Measurements from ENCODE around the gene TM6SF1.
A peak's percentile ranks its signal among the peaks of the same experiment; 100 is the strongest.
"Not testable (repeated sequence)": the region's sequence is repeated elsewhere in the genome, so short reads cannot be mapped to it uniquely, and the experiment has no call there.

TM6SF1 gene

DNA sequence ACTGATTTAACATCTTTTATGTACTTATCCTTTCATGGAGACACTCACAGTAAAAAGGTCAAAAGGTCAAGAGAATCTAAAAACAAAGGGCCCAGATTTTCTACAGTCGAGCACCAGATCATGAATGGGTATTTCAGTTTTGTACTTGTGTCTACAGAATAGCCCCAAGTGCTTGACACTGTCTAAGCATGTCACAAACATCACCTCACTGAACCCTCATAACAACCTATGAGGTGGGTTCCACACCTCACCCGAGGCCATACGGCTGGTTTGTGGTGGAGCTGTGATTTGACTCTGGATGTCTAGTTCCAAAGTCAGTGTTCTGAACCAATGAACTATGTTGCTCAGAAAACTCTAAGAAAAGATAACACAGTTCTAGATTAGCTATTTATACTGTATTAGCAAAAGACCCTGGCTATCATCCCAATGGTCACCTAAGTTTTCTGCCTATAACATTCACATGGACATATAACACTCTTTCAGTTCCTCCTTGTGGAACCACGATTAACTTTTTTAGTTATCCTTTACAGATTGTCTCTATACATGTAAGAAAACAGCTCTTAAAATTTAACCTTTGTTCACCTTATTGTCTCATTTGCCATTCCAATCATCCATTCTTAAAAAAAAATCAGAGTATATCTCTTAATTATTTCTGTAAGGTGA, 25.5 kb downstream of the TM6SF1 start:
- Histone ChIP-seq H2AK5ac (ENCODE audit: low read length) (no peak overlapping the region), H3K36me3 (ENCODE audit: control insufficient read depth, insufficient read depth, low read length) (no peaks in the 10 kb centered on the region), H3K4me2 (ENCODE audit: low read length) (no peak overlapping the region), H2BK5ac (ENCODE audit: low read length) (no peak overlapping the region), H3K27ac (ENCODE audit: low read depth, low read length) (no peak overlapping the region), H3K4ac (ENCODE audit: low read depth, low read length) (no peak overlapping the region), H3K4me3 (ENCODE audit: low read length) (no peak overlapping the region), H3K4me1 (ENCODE audit: control insufficient read depth, low read depth, low read length) (no peaks in the 10 kb centered on the region), H3K79me1 (ENCODE audit: low read length) (no peaks in the 10 kb centered on the region), H2BK15ac (replicated peaks; ENCODE audit: low read depth) (no peak overlapping the region), H3K9ac (ENCODE audit: low read length) (no peak overlapping the region), H3K79me2 (ENCODE audit: control insufficient read depth, insufficient read depth, low read length) (no peaks in the 10 kb centered on the region), H3K27me3 (ENCODE audit: insufficient read depth, low read length, poor library complexity) (no peaks in the 10 kb centered on the region), H3K23ac (ENCODE audit: low read length) (no peak overlapping the region), H4K8ac (ENCODE audit: low read depth, low read length) (no peak overlapping the region), H2BK120ac (ENCODE audit: low read depth, low read length) (no peak overlapping the region), H3K18ac (ENCODE audit: low read length) (no peak overlapping the region), H3K56ac (ENCODE audit: low read length) (no peak overlapping the region), H4K5ac (ENCODE audit: low read length) (no peak overlapping the region)
- no CpG with 5 or more reads among the region's 4 CpGs for WGBS (ENCODE audit: extremely low coverage, insufficient coverage, low lambda C conversion rate)
- DNase-seq: no peak

DNA sequence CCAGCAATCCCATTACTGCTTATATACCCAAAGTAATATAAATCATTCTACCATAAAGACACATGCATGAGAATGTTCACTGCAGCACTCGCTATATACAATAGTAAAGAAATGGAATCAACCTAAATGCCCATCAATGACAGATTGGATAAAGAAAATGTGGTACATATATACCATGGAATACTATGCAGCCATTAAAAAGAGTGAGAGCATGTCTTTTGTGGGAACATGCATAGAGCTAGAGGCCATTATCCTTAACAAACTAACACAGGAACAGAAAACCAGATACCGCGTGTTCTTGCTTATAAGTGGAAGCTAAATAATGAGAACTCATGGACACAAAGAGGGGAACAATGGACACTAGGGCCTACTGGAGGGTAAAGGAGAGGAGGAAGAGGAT, 34.7 kb downstream of the TM6SF1 start:
- not testable (repeated sequence) for H2BK5ac ChIP-seq (ENCODE audit: low read length); H4K8ac ChIP-seq (ENCODE audit: low read depth, low read length); H3K36me3 ChIP-seq (ENCODE audit: control insufficient read depth, insufficient read depth, low read length); H3K27me3 ChIP-seq (ENCODE audit: insufficient read depth, low read length, poor library complexity); H3K79me2 ChIP-seq (ENCODE audit: control insufficient read depth, insufficient read depth, low read length); H3K23ac ChIP-seq (ENCODE audit: low read length); H3K4me2 ChIP-seq (ENCODE audit: low read length); H2AK5ac ChIP-seq (ENCODE audit: low read length); H3K79me1 ChIP-seq (ENCODE audit: low read length); H3K56ac ChIP-seq (ENCODE audit: low read length); H3K4ac ChIP-seq (ENCODE audit: low read depth, low read length); DNase-seq; H4K5ac ChIP-seq (ENCODE audit: low read length); H3K27ac ChIP-seq (ENCODE audit: low read depth, low read length); H3K4me1 ChIP-seq (ENCODE audit: control insufficient read depth, low read depth, low read length); H3K18ac ChIP-seq (ENCODE audit: low read length); H3K9ac ChIP-seq (ENCODE audit: low read length); H3K4me3 ChIP-seq (ENCODE audit: low read length); H2BK15ac ChIP-seq (replicated peaks; ENCODE audit: low read depth); H2BK120ac ChIP-seq (ENCODE audit: low read depth, low read length)
- no CpG with 5 or more reads among the region's 3 CpGs for WGBS (ENCODE audit: extremely low coverage, insufficient coverage, low lambda C conversion rate)

DNA sequence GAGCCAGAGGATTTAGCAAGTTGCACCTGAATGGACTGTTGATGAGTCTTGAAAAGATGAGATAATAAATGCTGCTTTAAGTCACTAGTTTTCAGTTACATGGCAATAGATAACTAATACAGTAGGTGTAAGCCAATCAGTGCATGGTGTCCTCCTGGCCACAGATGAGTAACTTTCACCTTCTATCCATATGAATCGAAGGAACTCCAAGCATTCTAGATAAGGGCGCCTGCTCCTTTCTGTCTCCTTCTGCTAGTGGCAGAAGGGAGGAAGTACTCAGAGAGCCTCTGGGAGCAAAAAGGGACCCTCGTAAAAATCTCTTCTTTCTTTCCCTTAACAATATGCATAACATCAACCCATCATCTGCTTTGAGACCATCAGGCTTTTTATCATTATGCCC, 37.3 kb downstream of the TM6SF1 start:
- no peak overlapping the region for H3K4me3 ChIP-seq (ENCODE audit: low read length)
- no peak overlapping the region for H4K8ac ChIP-seq (ENCODE audit: low read depth, low read length)
- no peaks in the 10 kb centered on the region for H3K79me1 ChIP-seq (ENCODE audit: low read length)
- no peak overlapping the region for H2AK5ac ChIP-seq (ENCODE audit: low read length)
- H3K4me2 ChIP-seq (ENCODE audit: low read length): no peak overlapping the region
- no peaks in the 10 kb centered on the region for H3K27me3 ChIP-seq (ENCODE audit: insufficient read depth, low read length, poor library complexity)
- H3K79me2 ChIP-seq (ENCODE audit: control insufficient read depth, insufficient read depth, low read length): no peaks in the 10 kb centered on the region
- no peak overlapping the region for H3K9ac ChIP-seq (ENCODE audit: low read length)
- no CpG with 5 or more reads among the region's 3 CpGs for WGBS (ENCODE audit: extremely low coverage, insufficient coverage, low lambda C conversion rate)
- no peak overlapping the region for H2BK15ac ChIP-seq (replicated peaks; ENCODE audit: low read depth)
- H3K56ac ChIP-seq (ENCODE audit: low read length): no peak overlapping the region
- H4K5ac ChIP-seq (ENCODE audit: low read length): no peak overlapping the region
- H3K4ac ChIP-seq (ENCODE audit: low read depth, low read length): no peak overlapping the region
- no peak overlapping the region for H3K18ac ChIP-seq (ENCODE audit: low read length)
- H3K27ac ChIP-seq (ENCODE audit: low read depth, low read length): no peak overlapping the region
- H2BK120ac ChIP-seq (ENCODE audit: low read depth, low read length): no peak overlapping the region
- no peaks in the 10 kb centered on the region for H3K36me3 ChIP-seq (ENCODE audit: control insufficient read depth, insufficient read depth, low read length)
- H2BK5ac ChIP-seq (ENCODE audit: low read length): no peak overlapping the region
- peak; percentile 72 for DNase-seq
- no peak overlapping the region for H3K23ac ChIP-seq (ENCODE audit: low read length)
- no peaks in the 10 kb centered on the region for H3K4me1 ChIP-seq (ENCODE audit: control insufficient read depth, low read depth, low read length)

DNA sequence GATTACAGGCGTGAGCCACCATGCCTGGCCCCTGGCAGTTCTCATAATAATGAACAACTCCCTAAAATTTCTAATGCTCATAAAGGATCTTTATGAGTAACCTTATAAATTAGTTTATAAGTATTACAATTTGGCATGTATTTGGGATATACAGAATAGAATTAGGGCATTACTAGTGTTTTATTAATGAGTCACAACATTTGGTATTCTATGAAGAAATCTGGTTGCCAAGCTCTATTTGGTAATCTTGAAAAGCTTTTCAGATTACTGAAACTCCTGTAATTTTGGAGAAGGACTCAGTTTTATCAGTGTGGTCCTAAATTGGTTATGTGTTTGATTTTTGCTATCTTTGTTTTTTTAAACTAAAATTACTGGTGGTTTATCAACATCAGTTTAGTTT, 45.8 kb downstream of the TM6SF1 start:
- no peak overlapping the region for H3K4me2 ChIP-seq (ENCODE audit: low read length)
- H2AK5ac ChIP-seq (ENCODE audit: low read length): no peak overlapping the region
- H3K79me2 ChIP-seq (ENCODE audit: control insufficient read depth, insufficient read depth, low read length): no peaks in the 10 kb centered on the region
- no peak overlapping the region for H2BK15ac ChIP-seq (replicated peaks; ENCODE audit: low read depth)
- H3K4ac ChIP-seq (ENCODE audit: low read depth, low read length): no peak overlapping the region
- WGBS (ENCODE audit: extremely low coverage, insufficient coverage, low lambda C conversion rate): no CpG with 5 or more reads among the region's 1 CpG
- H3K56ac ChIP-seq (ENCODE audit: low read length): no peak overlapping the region
- H3K36me3 ChIP-seq (ENCODE audit: control insufficient read depth, insufficient read depth, low read length): peaks cover 1% of the 10 kb centered on the region
- H4K8ac ChIP-seq (ENCODE audit: low read depth, low read length): no peak overlapping the region
- H3K4me1 ChIP-seq (ENCODE audit: control insufficient read depth, low read depth, low read length): no peaks in the 10 kb centered on the region
- no peak overlapping the region for H3K23ac ChIP-seq (ENCODE audit: low read length)
- H3K9ac ChIP-seq (ENCODE audit: low read length): no peak overlapping the region
- H3K79me1 ChIP-seq (ENCODE audit: low read length): no peaks in the 10 kb centered on the region
- H3K18ac ChIP-seq (ENCODE audit: low read length): no peak overlapping the region
- no peak overlapping the region for H2BK5ac ChIP-seq (ENCODE audit: low read length)
- DNase-seq: no peak
- no peak overlapping the region for H2BK120ac ChIP-seq (ENCODE audit: low read depth, low read length)
- no peak overlapping the region for H3K4me3 ChIP-seq (ENCODE audit: low read length)
- H3K27me3 ChIP-seq (ENCODE audit: insufficient read depth, low read length, poor library complexity): no peaks in the 10 kb centered on the region
- no peak overlapping the region for H4K5ac ChIP-seq (ENCODE audit: low read length)
- H3K27ac ChIP-seq (ENCODE audit: low read depth, low read length): no peak overlapping the region

DNA sequence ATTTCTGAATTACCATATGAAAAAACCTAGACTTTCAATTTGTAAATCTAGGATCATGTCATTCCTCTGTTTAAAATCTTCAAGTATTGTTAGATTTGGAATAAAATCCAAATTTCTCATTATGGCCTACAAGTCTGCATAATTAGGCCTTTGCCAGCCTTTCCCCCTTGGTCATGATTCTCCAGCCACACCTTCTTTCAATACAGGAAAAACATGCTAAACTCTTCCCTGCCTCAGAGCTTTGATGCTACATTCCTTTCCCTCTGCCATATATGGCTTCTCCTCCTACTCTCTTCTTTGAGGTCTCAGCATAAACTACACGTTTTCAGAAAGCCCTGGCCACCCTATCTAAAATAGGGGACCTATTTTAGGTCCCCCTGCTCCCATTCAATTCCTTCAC, 48.5 kb downstream of the TM6SF1 start:
- Histone ChIP-seq H3K79me2 (ENCODE audit: control insufficient read depth, insufficient read depth, low read length) (no peaks in the 10 kb centered on the region), H4K8ac (ENCODE audit: low read depth, low read length) (no peak overlapping the region), H3K27ac (ENCODE audit: low read depth, low read length) (no peak overlapping the region), H4K5ac (ENCODE audit: low read length) (no peak overlapping the region), H3K23ac (ENCODE audit: low read length) (no peak overlapping the region), H3K79me1 (ENCODE audit: low read length) (peaks cover 2% of the 10 kb centered on the region), H2BK120ac (ENCODE audit: low read depth, low read length) (no peak overlapping the region), H3K56ac (ENCODE audit: low read length) (no peak overlapping the region), H2BK5ac (ENCODE audit: low read length) (no peak overlapping the region), H3K27me3 (ENCODE audit: insufficient read depth, low read length, poor library complexity) (no peaks in the 10 kb centered on the region), H3K4me2 (ENCODE audit: low read length) (no peak overlapping the region), H3K18ac (ENCODE audit: low read length) (no peak overlapping the region), H3K36me3 (ENCODE audit: control insufficient read depth, insufficient read depth, low read length) (peaks cover 1% of the 10 kb centered on the region), H3K4me3 (ENCODE audit: low read length) (no peak overlapping the region), H3K4me1 (ENCODE audit: control insufficient read depth, low read depth, low read length) (no peaks in the 10 kb centered on the region), H2BK15ac (replicated peaks; ENCODE audit: low read depth) (no peak overlapping the region), H2AK5ac (ENCODE audit: low read length) (no peak overlapping the region), H3K9ac (ENCODE audit: low read length) (no peak overlapping the region), H3K4ac (ENCODE audit: low read depth, low read length) (no peak overlapping the region)
- DNase-seq: peak; percentile 27
- WGBS (ENCODE audit: extremely low coverage, insufficient coverage, low lambda C conversion rate): no CpG with 5 or more reads among the region's 1 CpG

DNA sequence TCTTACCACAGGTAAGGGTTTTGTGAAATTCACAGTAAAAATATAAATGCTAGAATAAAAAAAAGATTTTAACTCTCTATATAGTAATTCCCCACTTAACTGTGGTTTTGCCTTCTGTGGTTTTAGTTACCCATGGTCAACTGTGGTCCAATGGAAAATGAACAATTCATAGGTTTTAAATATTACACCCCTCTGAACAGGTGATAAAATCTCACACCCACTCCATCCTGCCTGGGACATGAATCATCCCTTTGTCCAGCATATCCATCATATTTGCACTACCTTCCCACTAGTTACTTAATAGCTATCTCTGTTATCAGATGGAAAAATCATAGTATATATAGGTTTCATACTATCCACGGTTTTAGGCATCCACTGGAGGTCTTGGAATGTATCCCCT, 50.9 kb downstream of the TM6SF1 start:
- H2BK15ac ChIP-seq (replicated peaks; ENCODE audit: low read depth): no peak overlapping the region
- H3K56ac ChIP-seq (ENCODE audit: low read length): no peak overlapping the region
- DNase-seq: no peak
- H3K4me1 ChIP-seq (ENCODE audit: control insufficient read depth, low read depth, low read length): no peaks in the 10 kb centered on the region
- H3K9ac ChIP-seq (ENCODE audit: low read length): no peak overlapping the region
- H3K23ac ChIP-seq (ENCODE audit: low read length): no peak overlapping the region
- H4K8ac ChIP-seq (ENCODE audit: low read depth, low read length): no peak overlapping the region
- H3K36me3 ChIP-seq (ENCODE audit: control insufficient read depth, insufficient read depth, low read length): no peaks in the 10 kb centered on the region
- no peak overlapping the region for H3K4me2 ChIP-seq (ENCODE audit: low read length)
- no peak overlapping the region for H3K27ac ChIP-seq (ENCODE audit: low read depth, low read length)
- H2BK5ac ChIP-seq (ENCODE audit: low read length): no peak overlapping the region
- H4K5ac ChIP-seq (ENCODE audit: low read length): no peak overlapping the region
- H3K79me2 ChIP-seq (ENCODE audit: control insufficient read depth, insufficient read depth, low read length): no peaks in the 10 kb centered on the region
- no peak overlapping the region for H3K4ac ChIP-seq (ENCODE audit: low read depth, low read length)
- no peak overlapping the region for H3K4me3 ChIP-seq (ENCODE audit: low read length)
- H3K18ac ChIP-seq (ENCODE audit: low read length): no peak overlapping the region
- peaks cover 3% of the 10 kb centered on the region for H3K79me1 ChIP-seq (ENCODE audit: low read length)
- no peak overlapping the region for H2AK5ac ChIP-seq (ENCODE audit: low read length)
- H2BK120ac ChIP-seq (ENCODE audit: low read depth, low read length): no peak overlapping the region
- no CpG with 5 or more reads among the region's 1 CpG for WGBS (ENCODE audit: extremely low coverage, insufficient coverage, low lambda C conversion rate)
- H3K27me3 ChIP-seq (ENCODE audit: insufficient read depth, low read length, poor library complexity): no peaks in the 10 kb centered on the region

Data from mesendoderm (in vitro differentiated cells).